ENCODE results near the gene SFN.

Gene SFN

GRCh38 chr1:26900001-26900814 lies 37.3 kb downstream of the SFN start, which contains the start of gene GPATCH3:
TSS of gene GPATCH3 (minus strand) at chr1:26900467. CDS start at chr1:26900442, 25 bp downstream.
- TF ChIP-seq, protein P1, sequence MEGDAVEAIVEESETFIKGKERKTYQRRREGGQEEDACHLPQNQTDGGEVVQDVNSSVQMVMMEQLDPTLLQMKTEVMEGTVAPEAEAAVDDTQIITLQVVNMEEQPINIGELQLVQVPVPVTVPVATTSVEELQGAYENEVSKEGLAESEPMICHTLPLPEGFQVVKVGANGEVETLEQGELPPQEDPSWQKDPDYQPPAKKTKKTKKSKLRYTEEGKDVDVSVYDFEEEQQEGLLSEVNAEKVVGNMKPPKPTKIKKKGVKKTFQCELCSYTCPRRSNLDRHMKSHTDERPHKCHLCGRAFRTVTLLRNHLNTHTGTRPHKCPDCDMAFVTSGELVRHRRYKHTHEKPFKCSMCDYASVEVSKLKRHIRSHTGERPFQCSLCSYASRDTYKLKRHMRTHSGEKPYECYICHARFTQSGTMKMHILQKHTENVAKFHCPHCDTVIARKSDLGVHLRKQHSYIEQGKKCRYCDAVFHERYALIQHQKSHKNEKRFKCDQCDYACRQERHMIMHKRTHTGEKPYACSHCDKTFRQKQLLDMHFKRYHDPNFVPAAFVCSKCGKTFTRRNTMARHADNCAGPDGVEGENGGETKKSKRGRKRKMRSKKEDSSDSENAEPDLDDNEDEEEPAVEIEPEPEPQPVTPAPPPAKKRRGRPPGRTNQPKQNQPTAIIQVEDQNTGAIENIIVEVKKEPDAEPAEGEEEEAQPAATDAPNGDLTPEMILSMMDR (conservative IDR thresholded peaks at IDR 0.05; ENCODE audit: control insufficient read depth, insufficient read depth, low read depth, low read length), result no peak
- peak; percentile 96 for DNase-seq (ENCODE audit: low read depth)
- H3K4me3 ChIP-seq (ENCODE audit: control insufficient read depth, low read depth, low read length), result peak within 1 kb of the TSS; percentile 83

DNA sequence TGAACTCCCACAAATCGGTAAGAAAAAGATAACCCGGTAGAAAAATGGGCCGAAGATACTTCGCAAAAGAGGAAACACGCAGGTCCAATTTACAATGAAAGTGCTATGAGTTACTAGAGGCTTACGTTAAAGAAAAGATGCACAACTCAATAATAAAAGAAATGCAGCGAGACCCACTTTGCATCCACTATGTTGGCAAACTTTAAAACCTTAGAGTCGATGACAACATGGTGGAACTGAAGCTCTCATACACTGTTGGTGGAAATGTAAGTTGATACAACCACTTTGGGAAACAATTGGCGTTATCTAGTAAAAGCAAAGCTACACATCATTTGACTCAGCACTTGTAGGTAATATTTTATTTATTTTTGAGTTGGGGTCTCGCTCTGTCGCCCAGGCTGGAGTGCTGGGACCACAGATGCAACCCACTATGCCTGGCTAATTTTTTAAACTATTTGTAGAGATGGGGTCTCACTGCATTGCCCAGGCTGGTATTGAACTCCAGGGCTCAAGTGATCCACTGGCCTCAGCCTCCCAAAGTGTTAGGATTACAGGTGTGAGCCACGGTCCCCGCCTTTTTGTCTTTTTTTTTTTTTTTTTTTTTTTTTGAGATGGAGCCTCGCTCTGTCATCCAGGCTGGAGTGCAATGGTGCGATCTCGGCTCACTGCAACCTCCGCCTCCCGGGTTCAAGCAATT lies 38.0 kb downstream of the SFN start:
- no peak for DNase-seq (ENCODE audit: low read depth)
- peak overlapping the region; percentile 83 for H3K4me3 ChIP-seq (ENCODE audit: control insufficient read depth, low read depth, low read length)
- TF ChIP-seq, protein P1 (conservative IDR thresholded peaks at IDR 0.05; ENCODE audit: control insufficient read depth, insufficient read depth, low read depth, low read length), result no peak

DNA sequence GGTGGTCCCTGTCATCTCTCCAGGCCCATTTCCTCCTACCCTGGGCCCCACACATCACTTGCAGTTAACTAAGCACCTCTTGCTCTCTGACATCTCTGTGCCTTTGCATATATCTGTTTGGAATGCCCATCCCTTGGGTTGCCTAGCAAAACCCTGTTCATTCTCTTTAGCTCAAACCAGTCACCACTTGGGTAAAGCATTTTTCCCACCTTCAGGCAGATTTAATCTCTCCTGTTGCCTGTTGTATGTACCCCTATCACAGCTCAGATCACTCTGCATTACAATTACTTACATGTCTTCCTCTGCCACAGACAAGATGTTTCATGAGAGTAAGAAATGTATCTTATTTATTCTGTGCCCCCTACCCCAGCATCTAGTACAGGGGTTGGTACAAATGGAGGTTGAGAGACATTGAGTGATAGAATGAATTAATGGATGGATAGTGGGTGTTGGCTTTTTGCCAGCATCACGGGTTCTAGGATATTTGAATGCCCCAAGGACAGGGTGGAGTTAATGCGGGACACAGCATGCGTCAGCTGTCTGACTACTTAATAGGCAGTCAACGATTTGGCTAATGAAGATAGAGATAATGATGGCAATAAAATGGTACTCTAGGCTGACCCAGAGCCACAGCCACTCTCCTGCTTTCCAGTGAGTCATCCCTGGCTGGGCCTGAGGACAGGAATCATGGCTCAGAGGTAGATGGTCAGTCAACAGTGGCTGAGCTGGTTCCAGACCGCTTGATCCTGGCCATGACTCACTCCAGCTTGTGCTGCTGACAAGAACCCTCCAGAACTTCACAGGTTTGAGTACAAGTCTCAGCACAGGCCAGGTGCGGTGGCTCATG lies 44.3 kb downstream of the SFN start:
- no peak overlapping the region for H3K4me3 ChIP-seq (ENCODE audit: control insufficient read depth, low read depth, low read length)
- TF ChIP-seq, protein P1 (conservative IDR thresholded peaks at IDR 0.05; ENCODE audit: control insufficient read depth, insufficient read depth, low read depth, low read length), result no peak
- peak; percentile 96 for DNase-seq (ENCODE audit: low read depth)

DNA sequence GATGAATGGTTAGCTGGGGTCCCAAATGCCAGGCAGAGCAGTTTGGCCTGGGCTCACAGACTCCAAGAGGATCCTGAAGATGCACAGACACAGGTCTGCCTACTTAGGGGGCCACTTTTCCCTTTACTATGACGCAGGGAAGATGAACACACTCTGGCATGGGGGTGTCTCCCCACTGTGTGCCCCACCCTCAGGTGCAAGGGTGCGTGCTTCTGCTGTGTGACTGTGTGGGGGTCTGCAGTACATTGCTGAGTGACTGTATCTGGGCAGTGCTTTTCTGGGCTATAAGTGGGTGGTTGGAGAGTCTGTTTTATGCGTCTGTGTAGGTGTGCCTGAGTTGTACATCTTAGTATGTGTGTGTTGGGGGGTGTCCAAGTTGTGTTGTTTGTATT lies 47.0 kb downstream of the SFN start:
- TF ChIP-seq, protein P1 (conservative IDR thresholded peaks at IDR 0.05; ENCODE audit: control insufficient read depth, insufficient read depth, low read depth, low read length), result no peak
- DNase-seq (ENCODE audit: low read depth), result no peak
- no peak overlapping the region for H3K4me3 ChIP-seq (ENCODE audit: control insufficient read depth, low read depth, low read length)

- TF ChIP-seq, protein P1 (conservative IDR thresholded peaks at IDR 0.05; ENCODE audit: control insufficient read depth, insufficient read depth, low read depth, low read length), result no peak
- no peak for DNase-seq (ENCODE audit: low read depth)
- no peak overlapping the region for H3K4me3 ChIP-seq (ENCODE audit: control insufficient read depth, low read depth, low read length)
Observed at GRCh38 chr1:26910343-26911160, 47.6 kb downstream of the SFN start.

Data from fibroblast of mammary gland (primary cell).